ENCODE measurements around the gene ACADS. TPM values are rescaled to one million over a fixed set of nuclear protein-coding genes. Genes with fewer than 3 reads are reported as not detected.

ACADS gene
- total RNA-seq, 4 donors from 2014 or later = 11.3 to 30.9 (median 19.6) TPM

DNA sequence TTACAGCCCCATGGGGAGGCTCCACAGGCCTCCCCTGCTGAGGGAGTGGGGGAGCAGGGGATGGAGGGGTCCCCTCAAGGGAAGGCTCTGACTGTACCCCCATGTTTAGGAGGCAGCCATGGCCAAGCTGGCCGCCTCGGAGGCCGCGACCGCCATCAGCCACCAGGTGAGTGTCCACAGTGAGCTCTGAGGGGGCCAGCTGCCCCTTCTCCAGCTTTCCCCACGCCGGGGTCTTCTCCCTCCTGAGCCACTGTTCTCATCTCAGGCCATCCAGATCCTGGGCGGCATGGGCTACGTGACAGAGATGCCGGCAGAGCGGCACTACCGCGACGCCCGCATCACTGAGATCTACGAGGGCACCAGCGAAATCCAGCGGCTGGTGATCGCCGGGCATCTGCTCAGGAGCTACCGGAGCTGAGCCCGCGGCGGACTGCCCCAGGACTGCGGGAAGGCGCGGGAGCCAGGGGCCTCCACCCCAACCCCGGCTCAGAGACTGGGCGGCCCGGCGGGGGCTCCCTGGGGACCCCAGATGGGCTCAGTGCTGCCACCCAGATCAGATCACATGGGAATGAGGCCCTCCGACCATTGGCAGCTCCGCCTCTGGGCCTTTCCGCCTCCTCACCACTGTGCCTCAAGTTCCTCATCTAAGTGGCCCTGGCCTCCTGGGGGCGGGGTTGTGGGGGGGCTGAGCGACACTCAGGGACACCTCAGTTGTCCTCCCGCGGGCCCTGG lies 13.6 kb downstream of the ACADS start:
- Histone ChIP-seq H3K27ac (no peak overlapping the region), H3K4me3 (no peak overlapping the region), H3K4me1 (no peaks in the 10 kb centered on the region), H3K27me3 (no peaks in the 10 kb centered on the region), H3K36me3 (peaks cover 0 to 26% (median 0%) of the 10 kb centered on the region in 3 donors), H3K9me3 (no peaks in the 10 kb centered on the region)
- DNase-seq = no peak
- 96 to 97% methylated on average over 7 to 9 of the region's 38 CpGs for WGBS, 2 donors
- no peak for TF ChIP-seq CTCF (IDR thresholded peaks at IDR 0.05)
- TF ChIP-seq POLR2A (IDR thresholded peaks at IDR 0.05) = no peak
- intact Hi-C loops (cut with DNase I) = no loop called here

GRCh38 chr12:120739821-120740613 lies 14.4 kb downstream of the ACADS start:
- no peak for DNase-seq

DNA sequence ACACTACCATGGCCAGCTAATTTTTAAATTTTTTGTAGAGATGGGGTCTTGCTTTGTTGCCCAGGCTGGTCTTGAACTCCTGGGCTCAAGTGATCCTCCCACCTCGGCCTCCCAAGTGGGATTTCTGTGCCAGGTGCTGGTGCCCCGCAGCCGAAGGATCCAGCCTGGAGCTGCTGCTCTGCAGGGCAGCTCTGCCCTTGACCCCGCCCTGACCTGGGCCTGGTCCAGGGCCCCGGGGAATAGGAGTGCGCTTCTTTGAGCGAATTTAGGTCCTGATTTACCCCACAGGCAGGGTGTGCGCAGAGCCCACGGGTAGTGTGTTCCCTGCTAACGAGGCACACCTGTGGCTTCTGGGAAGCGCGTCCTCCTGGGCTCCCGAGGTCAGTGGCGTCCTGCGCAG lies 15.2 kb downstream of the ACADS start:
- Histone ChIP-seq H3K27me3 (no peaks in the 10 kb centered on the region), H3K4me3 (no peak overlapping the region), H3K36me3 (peaks cover 0 to 24% (median 0%) of the 10 kb centered on the region in 3 donors), H3K9me3 (no peaks in the 10 kb centered on the region), H3K4me1 (no peaks in the 10 kb centered on the region), H3K27ac (no peak overlapping the region)
- TF ChIP-seq POLR2A (IDR thresholded peaks at IDR 0.05) = no peak
- no peak for TF ChIP-seq CTCF (IDR thresholded peaks at IDR 0.05)
- no peak for DNase-seq
- 75 to 91% methylated on average over 4 to 7 of the region's 15 CpGs for WGBS, 2 donors
- intact Hi-C loops (cut with DNase I) = no loop called here

More at GRCh38 chr12:120739821-120740613, 14.4 kb downstream of the ACADS start:
- Histone ChIP-seq H3K4me1 (no peaks in the 10 kb centered on the region), H3K9me3 (no peaks in the 10 kb centered on the region), H3K27ac (no peak overlapping the region), H3K27me3 (no peaks in the 10 kb centered on the region), H3K36me3 (peaks cover 0 to 24% (median 0%) of the 10 kb centered on the region in 3 donors), H3K4me3 (no peak overlapping the region)
- TF ChIP-seq CTCF (IDR thresholded peaks at IDR 0.05) (no peak), POLR2A (IDR thresholded peaks at IDR 0.05) (no peak)
- intact Hi-C loops (cut with DNase I) = no loop called here
- 62 to 81% methylated on average over 3 to 10 of the region's 16 CpGs for WGBS, 2 donors

- DNase-seq = no peak
- peaks cover 0 to 24% (median 0%) of the 10 kb centered on the region in 3 donors for H3K36me3 ChIP-seq
- no peaks in the 10 kb centered on the region for H3K4me1 ChIP-seq
- H3K27me3 ChIP-seq = no peaks in the 10 kb centered on the region
- WGBS, 2 donors = 61 to 81% methylated on average over 8 to 16 of the region's 33 CpGs
- H3K27ac ChIP-seq = no peak overlapping the region
- H3K9me3 ChIP-seq = no peaks in the 10 kb centered on the region
- intact Hi-C loops (cut with DNase I) = no loop called here
- no peak overlapping the region for H3K4me3 ChIP-seq
- no peak for TF ChIP-seq CTCF (IDR thresholded peaks at IDR 0.05)
- TF ChIP-seq POLR2A (IDR thresholded peaks at IDR 0.05) = no peak
These were observed 16.1 kb downstream of the ACADS start for GRCh38 chr12:120741476-120742421.
